ENCODE data around the gene HDAC4.

HDAC4 gene

GRCh38 chr2:239194731-239195317 lies 206.0 kb downstream of the HDAC4 start:
- no peak for DNase-seq

GRCh38 chr2:239193925-239194677 lies 206.7 kb downstream of the HDAC4 start:
- peak in 1 of 3 experiments; percentile 1 for DNase-seq

- no peak for DNase-seq
These were observed 207.4 kb downstream of the HDAC4 start for GRCh38 chr2:239193401-239193811.

- DNase-seq: no peak
These were observed 207.8 kb downstream of the HDAC4 start for GRCh38 chr2:239192975-239193374.

- DNase-seq: no peak
These were observed 208.4 kb downstream of the HDAC4 start for GRCh38 chr2:239192456-239192855.

GRCh38 chr2:239190921-239191885 lies 209.6 kb downstream of the HDAC4 start:
- DNase-seq: no peak

GRCh38 chr2:239190361-239190760 lies 210.5 kb downstream of the HDAC4 start:
- DNase-seq: no peak

- no peak for DNase-seq
These were observed 211.1 kb downstream of the HDAC4 start for GRCh38 chr2:239189711-239190131.

GRCh38 chr2:239188536-239188935 lies 212.3 kb downstream of the HDAC4 start:
- DNase-seq: no peak

- no peak for DNase-seq
These were observed 213.2 kb downstream of the HDAC4 start for GRCh38 chr2:239187464-239188253.

GRCh38 chr2:239186516-239187357 lies 214.1 kb downstream of the HDAC4 start:
- DNase-seq: no peak

GRCh38 chr2:239184968-239185903 lies 215.6 kb downstream of the HDAC4 start:
- no peak for DNase-seq

GRCh38 chr2:239184179-239184578 lies 216.6 kb downstream of the HDAC4 start:
- no peak for DNase-seq

GRCh38 chr2:239182981-239183791 lies 217.6 kb downstream of the HDAC4 start:
- DNase-seq: peak in 2 of 3 experiments; percentile 49 to 74

- DNase-seq: peak; percentile 77 to 98 (median 94)
These were observed 218.8 kb downstream of the HDAC4 start for GRCh38 chr2:239181903-239182581.

- DNase-seq: peak; percentile 49 to 98 (median 94)
These were observed 219.5 kb downstream of the HDAC4 start for GRCh38 chr2:239181074-239181902.

- no peak for DNase-seq
These were observed 220.2 kb downstream of the HDAC4 start for GRCh38 chr2:239180526-239181073.

Measured in NCI-H1417 (cell line).